Cerebellar nuclear complex (tissue), 1 donor: ENCODE measurements around the gene DHRS3.
A peak's percentile ranks its signal among the peaks of the same experiment; 100 is the strongest.

Source experiments
- DNase-seq, 2 experiments: peaks; one replicate each; lab custom pipeline; 2025; lab: John Stamatoyannopoulos, UW

The DHRS3 gene

DNA sequence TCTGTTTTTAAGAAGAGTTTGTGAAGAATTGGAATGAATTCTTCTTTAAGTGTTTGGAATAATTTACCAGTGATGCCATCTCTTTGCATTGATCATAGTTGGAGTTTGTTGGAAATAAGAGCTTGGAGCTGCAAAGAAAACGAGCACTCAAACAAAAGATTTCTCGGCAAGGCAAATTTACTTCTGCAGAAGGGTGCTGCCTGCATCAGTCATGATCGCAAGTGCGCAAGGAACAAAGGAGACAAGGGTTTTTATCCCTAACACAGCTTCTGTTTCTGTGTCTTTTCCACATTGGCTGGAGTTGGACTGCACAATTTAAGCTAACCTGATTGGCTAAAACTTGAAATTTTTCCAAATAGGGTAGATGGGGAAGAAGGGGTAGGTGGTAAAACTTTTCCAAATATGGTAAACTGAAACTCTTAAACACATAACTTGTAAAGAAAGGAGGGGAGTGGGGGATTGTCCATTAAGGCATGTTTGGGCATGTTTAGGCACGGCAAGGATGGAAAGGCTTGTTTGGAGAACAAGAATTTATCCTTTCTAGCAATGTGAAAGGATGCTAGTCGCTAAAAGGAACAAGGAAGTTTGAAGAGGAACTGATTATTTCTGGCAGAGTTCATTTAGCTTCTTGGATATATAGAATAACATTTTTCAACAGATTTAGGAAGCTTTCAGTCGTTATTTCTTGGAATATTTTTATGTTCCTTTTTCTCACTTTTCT, 22.4 kb upstream of the DHRS3 start:
- no peak for DNase-seq

DNA sequence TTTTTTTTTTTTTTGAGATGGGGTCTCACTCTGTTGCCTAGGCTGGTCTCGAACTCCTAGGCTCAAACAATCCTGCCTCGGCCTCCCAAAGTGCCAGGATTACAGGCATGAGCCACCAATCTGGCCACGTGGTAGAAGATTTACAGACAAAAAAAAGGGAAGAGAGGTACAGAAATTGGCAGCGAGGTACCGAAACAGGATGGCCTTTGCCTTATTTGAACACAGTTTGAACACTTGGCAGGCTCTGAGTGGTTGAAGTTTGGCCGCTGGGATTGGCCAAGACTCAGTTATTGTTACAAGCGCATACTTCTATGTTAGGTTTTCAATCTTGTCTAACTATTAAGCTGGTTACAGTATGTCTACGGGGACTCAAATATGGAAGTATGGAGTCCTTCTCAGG, 19.7 kb upstream of the DHRS3 start:
- no peak for DNase-seq

DNA sequence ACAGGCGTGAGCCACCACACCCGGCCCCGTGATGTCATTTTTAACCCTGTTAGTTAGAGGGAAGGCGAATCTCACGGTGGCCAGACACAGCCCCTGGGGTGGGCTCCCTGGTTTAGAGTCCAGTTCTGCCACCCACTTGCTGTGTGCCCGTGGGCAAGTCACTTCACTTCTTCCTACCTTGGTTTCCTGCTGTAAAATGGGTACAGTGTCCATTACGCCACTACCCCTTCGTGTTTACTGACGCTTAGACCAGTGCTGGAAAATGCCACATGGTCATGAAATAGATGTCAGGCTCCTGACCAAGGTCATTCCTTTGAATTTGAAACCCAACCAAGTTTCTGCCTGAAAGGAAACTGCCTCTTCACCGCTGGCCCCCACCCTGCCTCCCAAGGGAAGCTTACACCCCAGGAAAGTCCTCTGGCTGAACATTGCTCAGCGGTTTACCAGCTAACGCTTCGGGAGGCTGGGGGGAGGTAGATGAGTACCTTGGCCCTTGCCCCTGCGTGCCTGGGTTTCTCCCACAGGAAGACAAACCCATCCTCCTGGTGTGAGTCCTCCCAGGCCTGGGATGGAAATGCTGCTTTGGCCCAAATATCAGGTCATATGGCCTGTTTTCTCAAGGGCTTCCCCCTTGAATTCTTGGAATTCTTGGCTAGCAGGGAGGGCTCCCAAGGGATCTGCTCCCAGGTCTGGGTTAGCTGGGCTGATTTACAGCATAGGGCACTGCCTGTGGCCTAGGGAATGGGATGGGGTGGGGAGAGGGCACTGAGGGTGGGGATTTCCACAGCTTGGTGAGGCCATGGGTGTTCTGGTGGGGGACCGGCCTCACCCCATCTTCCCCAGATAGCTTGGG, 18.3 kb upstream of the DHRS3 start:
- no peak for DNase-seq

DNA sequence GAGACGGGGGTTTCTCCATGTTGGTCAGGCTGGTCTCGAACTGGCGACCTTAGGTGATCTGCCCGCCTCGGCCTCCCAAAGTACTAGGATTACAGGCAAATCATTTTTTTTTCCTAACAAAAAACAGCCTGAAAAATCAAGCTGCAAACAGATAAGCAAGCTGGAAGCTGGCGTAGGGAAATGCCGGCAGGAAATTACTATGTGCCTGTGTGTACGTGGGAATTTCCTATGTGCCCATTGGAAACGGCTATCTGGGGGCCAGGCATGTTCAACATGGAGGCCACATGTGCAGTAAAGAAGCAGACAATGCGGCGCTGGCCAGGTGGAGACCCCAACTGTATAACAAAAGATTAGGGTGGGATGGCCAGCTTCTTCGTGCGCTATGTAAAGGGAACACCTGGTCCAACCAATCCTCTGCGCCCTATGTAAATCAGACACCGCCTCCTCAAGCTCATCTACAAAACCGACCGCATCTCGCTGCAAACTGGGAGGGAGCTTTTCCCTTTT, 16.7 kb upstream of the DHRS3 start:
- DNase-seq: no peak

DNA sequence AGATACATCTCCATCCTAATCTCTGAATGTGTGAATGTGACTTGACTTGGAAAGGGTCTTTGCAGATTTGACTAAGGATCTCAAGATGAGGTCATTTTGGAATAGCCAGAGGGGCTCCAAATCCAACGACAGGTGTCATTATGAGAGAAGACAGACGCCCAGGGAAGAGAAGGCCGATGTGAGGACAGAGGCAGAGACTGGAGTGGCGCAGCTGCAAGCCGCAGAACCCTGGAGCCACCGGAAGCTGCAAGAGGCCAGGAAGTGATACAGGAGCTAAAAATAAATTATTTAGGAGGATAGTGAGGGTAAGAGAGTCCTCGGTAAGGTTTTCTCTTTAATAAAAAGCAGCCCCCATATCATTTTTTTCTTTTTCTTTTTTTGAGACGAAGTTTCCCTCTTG, 16.1 kb upstream of the DHRS3 start:
- no peak for DNase-seq

DNA sequence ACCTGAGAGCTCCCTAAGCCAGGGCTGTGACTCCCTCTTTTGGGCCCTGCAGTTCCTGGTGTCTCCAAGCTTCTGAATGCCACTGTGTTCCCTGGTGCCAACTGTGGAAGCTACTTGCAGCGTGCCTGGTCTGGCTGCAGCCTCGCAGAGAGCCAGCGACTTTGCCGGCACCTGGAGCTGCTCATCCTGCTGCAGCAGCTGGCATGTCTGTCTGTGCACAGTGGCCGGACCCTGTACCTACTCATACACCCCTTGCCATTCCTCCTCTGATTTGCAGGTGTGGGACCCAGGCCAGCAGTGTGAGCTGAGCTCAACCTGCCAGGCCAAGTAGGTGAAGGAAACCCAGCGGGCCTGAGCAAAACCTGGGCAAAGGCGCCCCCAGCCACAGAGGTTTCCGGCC, 13.6 kb upstream of the DHRS3 start:
- DNase-seq: no peak

DNA sequence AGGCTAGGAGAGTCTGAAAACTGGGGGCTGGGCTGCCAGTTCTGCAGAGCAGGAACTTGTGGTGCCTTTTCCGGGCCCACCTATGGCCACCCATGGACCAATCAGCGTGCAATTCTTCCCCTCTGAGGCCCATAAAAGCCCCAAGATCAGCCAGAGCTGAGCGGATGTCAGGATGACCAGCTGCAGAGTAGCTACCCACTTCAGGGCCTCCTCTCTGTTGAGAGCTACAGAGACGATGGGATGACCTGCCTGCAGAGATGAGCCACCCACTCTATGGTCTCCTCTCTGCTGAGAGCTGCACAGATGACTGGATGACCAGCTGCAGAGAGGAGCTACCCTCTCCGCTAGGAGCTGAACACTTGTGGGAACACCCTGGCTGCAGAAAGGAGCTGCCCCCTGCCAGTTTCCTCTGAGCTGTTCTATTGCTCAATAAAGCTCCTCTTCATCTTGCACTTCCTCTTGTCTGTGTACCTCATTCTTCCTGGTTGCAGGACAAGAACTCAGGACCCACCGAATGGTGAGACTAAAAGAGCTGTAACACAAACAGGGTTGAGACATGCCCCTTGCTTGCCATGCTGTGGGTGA, 13.0 kb upstream of the DHRS3 start:
- no peak for DNase-seq

DNA sequence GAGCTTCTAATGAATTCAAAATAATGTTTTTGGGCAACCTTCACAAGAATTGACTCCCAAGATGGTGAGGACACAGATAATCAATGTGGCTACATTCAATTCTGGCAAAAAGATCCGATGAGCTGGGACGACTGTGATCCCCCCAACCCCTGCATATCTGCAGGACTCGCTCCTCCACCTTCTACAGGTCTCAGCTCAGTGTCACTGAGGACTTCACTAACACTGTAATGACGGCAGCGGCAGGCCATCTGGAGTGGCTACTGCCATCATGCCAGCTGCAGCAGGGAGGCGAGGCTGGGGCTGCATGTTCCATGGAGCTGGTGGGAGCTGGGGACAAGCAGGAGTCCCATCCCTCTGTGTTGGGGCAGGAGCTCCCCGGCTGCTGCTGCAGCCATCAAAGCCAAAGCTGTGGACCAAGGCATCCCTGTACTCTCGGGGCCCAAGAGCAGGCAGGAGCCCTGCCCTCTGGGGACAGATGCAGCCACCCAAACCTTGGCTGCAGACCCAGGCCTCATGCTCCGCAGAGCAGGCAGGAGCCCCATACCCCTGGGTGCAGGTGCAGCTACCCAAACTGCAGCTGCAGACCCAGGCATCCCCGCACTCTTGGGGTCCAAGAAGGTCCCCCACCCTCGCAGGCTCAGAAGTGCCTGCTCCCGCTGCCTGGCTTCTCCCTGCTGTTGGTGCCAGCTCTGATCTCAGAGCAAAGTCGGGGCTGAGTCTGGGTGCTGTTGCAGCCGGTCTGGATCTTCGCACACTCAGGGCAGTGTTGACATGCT, 12.2 kb upstream of the DHRS3 start:
- no peak for DNase-seq

DNA sequence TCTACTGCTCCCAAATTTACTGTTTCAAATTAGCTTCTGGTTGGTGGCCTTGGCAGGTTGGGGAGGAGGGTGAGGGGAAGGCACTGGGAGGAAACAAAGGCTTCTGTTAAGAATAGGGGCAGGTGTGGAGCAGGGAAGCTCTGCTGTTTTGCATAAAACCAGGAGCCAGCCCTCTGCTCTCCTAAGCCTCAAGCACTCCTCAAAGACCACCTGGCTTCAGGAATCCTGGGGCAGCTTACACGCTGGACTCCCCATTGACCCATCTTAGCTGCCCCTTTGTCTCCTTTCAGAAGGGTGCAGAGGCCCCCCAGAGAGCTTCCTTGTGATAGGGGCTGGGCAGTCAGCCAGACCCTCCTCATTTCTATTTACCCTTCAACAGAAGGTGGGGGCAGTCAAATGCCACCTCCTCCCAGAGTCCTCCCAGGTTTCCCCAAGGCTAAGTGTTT, 11.5 kb upstream of the DHRS3 start:
- DNase-seq: no peak

DNA sequence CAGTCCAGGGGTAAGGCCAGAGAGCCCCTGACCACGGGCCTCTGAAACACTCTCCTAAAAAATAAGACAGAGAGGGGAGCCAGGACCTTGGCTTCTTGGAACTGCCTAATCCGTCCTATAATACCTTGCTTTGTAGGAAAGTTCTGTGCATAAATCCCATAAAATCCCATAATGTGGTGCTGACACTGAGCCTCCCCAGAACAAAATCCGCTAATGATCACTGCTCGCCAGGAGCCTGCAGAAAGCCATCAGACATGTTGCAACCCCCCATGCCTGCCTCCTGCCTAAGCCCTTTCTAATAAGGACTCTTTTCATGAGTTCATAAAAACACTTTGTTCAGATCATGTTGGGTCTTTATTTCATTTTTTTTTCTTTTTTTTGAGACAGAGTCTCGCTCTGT, 9.3 kb upstream of the DHRS3 start:
- no peak for DNase-seq

DNA sequence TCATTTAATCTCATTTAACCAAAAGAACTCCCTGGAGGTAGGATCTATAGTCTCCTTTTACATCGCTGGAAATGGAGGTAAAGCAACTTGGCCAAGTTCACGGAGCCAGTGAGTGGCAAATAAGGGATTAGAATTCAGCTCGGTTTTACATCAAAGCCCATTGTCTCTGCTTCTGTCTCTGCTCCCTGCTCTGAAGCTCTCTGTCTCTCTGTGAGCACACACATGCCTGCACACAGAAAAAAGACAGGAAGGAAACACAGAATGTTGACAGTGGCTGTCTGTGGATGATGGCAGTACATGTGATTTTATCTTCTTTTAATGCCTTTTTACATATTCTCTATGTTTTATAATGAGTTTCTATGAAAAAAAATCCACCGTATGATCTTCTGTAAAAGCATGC, 8.9 kb upstream of the DHRS3 start:
- DNase-seq: no peak

DNA sequence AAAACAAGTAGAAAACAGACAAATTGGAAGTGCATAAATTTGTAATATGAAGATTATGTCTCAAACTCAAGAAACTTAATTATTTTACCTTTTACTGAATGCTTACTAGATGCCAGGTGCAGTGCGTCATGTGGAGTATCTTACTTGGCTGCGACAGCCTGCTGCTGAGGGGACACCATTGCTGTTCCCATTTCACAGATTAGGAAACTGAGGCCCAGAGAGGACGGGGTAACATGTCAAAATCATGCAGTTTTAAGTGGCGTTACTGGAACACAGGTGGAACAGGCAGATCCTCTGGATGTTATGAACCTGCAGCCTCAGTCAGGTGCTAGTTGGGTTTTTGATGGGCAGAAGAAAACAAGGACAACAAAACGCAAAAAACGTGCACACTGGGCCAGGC, 7.3 kb upstream of the DHRS3 start:
- DNase-seq: no peak

DNA sequence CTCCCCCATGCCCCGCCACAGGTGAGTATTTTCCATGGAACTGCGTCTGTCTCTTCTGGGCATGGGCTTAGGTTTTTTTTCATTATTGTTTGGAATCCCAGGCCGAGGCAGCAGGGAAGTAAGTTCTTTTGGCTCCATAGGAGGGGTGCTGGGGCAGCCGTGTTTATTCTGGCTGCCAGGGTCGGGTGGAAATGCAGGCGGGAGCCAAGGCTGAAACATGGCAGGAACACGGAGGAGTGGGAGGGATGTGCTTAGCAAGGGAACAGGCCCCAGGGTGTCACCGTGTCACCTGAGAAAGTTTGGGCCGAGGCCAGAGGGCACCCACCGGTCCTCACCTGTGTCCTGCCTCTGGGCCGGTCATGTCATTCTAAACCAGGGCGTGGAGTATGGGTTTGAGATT, 4.5 kb upstream of the DHRS3 start:
- DNase-seq: no peak

DNA sequence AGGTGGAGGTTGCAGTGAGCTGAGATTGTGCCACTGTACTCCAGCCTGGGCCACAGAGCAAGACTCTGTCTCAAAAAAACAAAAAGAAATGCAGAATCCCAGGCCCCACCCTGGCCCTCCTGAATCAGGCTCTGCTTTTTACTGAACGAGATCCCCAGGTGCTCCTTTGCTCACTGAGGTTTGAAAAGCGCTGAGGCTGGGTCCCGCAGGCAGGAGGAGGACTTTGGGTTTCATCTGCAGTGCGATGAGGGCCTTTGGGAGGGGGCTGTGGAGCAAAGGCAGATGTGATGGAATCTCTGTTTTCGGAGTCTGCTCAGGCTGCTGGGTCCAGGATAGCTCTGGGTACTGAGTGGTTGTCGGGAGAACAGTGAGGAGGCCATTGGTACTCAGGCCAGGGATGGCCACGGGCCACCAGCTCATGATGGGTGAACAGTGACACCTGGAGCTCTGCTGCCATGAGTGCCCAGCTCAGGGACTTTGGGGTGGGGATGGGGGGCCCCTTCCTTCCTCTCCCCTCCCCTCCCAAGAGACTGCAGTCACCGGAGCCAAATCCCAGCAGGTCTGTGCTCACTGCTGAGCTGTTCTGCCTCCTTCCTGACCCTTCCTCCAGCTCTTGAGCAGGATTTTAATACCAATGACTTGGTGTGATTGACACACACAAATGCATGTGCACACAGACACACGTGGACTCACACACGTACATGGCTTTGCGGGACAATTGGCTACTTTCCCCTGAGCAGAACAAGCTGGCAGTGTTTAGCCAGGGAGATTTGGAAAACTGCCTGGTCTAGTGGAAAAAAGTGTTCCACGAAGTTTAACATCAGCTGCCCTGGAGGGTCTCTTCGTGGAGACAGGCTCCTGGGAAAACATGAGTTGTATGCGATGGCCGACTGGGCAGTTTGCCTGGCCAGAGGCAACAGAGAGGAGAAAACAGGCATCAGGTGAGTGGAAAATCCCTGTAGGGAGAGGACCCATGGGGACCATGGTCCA, 3.6 kb upstream of the DHRS3 start:
- DNase-seq: no peak

DNA sequence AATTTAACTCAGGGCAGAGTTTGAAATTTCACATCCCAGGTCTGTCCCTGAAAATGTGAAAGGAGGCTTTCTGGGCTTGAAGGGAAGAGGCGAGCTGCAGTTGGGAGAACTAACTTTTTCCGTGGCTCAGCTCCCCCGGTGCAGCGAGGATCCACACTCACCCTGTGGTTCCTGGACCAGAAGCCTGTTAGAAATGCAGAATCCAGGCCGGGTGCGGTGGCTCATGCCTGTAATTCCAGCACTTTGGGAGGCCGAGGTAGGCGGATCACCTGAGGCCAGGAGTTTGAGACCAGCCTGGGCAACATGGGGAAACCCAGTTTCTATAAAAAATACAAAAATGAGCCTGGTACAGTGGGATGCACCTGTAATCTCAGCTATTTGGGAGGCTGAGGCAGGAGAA, 2.9 kb upstream of the DHRS3 start:
- DNase-seq: no peak

DNA sequence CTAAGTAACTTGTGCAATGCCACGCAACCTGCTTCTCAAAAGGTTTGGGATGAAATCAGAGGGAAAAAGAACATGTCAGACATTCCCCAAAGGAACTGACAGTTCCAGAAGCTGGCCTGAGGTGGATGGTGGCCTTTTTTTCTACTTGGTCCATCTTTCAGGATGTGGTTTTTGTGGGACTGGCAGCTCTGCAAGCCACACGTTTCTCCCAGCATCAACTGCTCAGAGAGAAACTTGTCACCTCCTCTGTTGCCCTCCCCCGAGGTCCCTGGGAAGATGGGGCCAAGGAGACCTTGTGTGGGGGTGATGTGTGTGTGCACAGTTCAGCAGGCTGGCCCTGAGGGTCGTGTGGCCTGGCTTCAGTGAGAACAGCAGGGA, 2.5 kb upstream of the DHRS3 start:
- DNase-seq: no peak

DNA sequence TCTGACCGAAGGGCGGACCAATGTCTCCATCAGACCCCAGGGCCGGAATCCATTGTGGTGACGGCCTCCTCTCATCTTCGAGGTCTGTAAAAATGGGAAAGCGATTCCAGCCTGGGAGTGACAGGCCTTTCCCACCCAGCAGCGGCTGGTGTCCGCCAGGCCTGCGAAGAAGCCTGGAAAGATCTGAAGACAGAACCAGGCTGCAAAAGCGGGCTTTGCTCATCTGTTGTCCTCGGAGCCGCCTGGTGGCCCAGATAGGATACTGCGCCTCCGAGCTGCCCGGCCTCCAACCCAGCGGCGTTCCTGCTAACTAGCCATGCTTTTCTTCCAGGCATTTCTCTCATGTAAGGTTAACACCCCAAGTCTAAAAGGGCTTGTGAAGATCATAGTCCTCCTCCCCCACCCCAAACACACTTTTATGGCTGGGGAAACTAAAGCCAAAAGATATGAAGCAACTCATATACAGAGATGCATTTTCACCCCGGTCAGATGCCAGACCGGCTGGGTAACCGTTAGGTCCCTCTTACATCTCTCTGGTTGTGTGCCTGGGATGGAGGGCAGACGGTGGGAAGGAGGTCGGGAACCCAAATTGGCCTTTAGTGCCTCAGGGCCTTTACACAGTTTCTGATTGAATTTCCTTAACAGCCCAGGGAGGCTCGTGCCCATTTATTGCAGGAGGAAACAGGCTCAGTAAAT, 1.9 kb upstream of the DHRS3 start:
- peak in 1 of 2 experiments; percentile 1 for DNase-seq

DNA sequence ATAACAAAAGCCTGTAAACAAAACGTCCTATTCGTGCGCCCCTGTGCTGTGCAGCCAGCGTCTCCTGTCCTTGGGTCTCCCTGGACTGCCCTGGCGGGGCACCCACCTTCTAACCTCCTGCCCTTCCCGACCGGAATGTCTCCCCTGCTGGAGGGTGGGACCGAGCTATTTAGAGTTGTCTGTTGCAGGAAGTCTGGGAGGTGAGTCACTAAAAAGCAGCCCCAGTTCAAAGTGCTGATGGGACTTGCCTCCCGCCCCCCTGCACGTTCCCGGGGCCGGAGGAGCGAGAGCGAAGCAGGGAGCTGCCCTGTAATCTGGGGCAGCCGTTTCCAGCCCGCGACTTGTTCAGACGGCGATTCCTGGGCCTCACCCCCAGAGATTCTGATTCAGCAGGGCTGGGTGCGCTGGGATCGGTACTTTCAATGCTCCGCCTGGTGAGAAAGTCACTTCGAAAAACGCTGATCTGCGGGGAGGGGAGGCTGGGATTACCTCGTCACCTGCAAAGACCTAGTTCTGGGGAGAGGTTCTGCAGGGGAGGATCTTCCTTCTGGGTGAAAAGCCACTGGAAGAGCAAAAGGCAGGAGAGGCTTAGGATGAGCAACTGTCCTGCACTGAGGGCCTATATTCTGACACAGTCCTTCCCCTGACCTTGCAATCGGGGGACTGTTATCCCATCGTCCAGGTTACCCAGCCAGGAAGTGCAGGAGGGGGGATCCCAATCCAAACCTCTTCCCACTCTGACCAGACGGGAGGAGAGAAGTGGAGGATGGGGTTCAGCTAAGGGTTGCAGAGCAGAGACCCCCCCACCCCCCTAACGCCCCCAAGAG, 1.2 kb upstream of the DHRS3 start:
- DNase-seq: no peak

DNA sequence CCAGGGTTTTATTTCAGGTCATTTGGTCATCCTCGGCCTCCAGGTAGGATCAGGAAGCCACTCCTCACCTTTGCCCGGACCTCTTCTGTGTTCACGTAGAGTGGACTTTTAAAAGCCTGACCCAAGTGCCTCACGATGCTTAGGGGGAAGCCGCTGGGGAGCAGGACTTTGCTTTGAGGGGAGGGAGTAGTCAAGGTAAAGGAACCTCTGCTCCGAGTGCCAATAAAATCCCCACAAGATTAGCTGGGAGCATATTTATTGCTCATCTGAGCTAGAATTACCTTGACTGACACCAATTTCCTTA, 603 bp upstream of the DHRS3 start:
- DNase-seq: no peak

DNA sequence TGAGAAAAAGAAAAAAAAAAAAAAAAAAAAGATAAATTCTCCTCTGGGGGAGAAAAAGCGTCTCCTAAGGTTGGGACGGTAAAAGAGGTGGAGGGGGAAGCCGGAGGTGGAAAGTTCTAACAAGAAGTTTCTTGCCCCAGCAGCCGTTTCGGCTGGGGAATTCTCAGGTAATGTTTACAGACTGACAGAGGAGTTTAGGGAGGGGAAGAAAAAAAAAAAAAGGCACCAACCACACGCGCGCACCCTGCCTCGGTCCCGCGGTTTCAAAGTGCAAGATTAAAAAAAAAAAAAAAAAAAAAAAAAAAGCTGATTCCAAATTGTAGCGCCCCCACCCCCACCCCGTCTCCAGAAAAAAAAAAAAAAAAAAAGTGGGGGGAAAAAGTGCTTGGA, 504 bp downstream of the DHRS3 start:
- no peak for DNase-seq
